Measurements from ENCODE around the gene SETD3. TPM values are rescaled to one million over a fixed set of nuclear protein-coding genes. Genes with fewer than 3 reads are reported as not detected.

The SETD3 gene
- total RNA-seq, 5 donors from 2014 or later (not counting 1 experiment from before 2014, with no cell fraction given): 47.7 to 64.6 (median 52.4) TPM

DNA sequence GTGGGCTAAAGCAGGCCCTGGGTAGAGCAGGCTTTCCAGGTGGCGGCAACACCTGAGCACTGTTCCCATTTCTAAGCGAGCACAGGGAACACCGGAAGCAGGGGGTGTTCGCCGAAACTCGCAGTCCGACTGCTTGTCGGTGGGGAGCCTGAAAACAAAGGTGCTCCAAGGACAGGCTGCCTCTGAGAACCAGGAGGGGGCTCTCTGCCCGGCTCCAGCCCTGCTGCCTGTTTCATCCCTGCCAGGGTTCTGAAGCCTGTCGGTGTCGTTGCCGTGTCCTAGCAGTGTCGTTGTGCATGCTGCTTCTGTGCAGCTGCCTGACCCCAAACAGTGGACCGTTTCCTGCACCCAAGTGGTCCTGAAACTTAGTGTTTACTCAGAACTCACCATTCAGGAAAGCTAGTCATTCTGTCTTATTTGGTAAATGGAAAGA, 22.3 kb upstream of the SETD3 start:
- Histone ChIP-seq H3K4me1 (ENCODE audit: control insufficient read depth in 1 of 2, extremely low read depth in 1 of 2, insufficient read depth in 2 of 2, low read length in 2 of 2) (no peaks in the 10 kb centered on the region), H3K4me3 (ENCODE audit: control insufficient read depth in 1 of 2, extremely low read depth in 1 of 2, low read length in 1 of 2) (no peak overlapping the region), H3K27ac (ENCODE audit: low read length) (no peak overlapping the region), H3K9me3 (no peaks in the 10 kb centered on the region), H3K36me3 (ENCODE audit: control insufficient read depth in 2 of 2, extremely low read depth in 1 of 2, insufficient read depth in 1 of 2, low read length in 1 of 2) (peaks cover 14 to 93% of the 10 kb centered on the region in 2 donors), H3K27me3 (replicated peaks in 1 of 2; ENCODE audit: control insufficient read depth in 2 of 2, extremely low read depth in 1 of 2, insufficient read depth in 2 of 2, low read length in 1 of 2) (no peaks in the 10 kb centered on the region)
- POLR2A ChIA-PET: no interaction called here
- no peak overlapping the region for H3K27ac Mint-ChIP-seq
- ATAC-seq (replicated peaks in 1 of 4) (no peak), DNase-seq (no peak)
- no peaks in the 10 kb centered on the region for H3K27me3 Mint-ChIP-seq
- no peak overlapping the region for H3K4me3 Mint-ChIP-seq
- peaks cover 77% of the 10 kb centered on the region for H3K36me3 Mint-ChIP-seq
- no peaks in the 10 kb centered on the region for H3K9me3 Mint-ChIP-seq
- 96% methylated on average over 14 of the region's 14 CpGs for WGBS (ENCODE audit: insufficient coverage)
- H3K4me1 Mint-ChIP-seq: no peaks in the 10 kb centered on the region
- CTCF ChIA-PET: no interaction called here

DNA sequence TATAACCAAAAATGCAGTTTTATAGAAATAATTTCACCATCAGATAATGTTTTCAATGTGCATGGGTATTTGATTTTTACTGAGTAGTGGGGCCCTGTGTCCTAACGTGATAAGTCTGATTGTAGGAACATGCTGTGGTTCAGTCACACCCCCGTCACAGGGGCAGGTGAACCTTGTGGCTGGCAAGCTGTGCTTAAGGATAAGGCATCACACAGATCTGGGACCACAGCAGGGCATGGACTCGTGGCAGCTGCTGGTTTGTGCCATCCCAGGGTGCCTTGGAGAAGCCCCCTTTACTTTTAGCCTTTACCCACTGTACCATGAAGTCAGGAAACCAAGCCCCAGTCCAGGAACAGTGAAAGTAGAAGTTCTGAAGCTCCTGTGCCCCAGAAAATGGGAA, 17.2 kb upstream of the SETD3 start:
- Mint-ChIP-seq H3K27ac (no peak overlapping the region), H3K36me3 (peaks cover 64% of the 10 kb centered on the region), H3K4me1 (peaks cover 5 to 13% (median 6%) of the 10 kb centered on the region in 3 donors), H3K27me3 (no peaks in the 10 kb centered on the region), H3K4me3 (no peak overlapping the region), H3K9me3 (no peaks in the 10 kb centered on the region)
- Histone ChIP-seq H3K4me1 (ENCODE audit: control insufficient read depth in 1 of 2, extremely low read depth in 1 of 2, insufficient read depth in 2 of 2, low read length in 2 of 2) (no peaks in the 10 kb centered on the region), H3K36me3 (ENCODE audit: control insufficient read depth in 2 of 2, extremely low read depth in 1 of 2, insufficient read depth in 1 of 2, low read length in 1 of 2) (peaks cover 15 to 91% of the 10 kb centered on the region in 2 donors), H3K27ac (ENCODE audit: low read length) (no peak overlapping the region), H3K9me3 (no peaks in the 10 kb centered on the region), H3K4me3 (ENCODE audit: control insufficient read depth in 1 of 2, extremely low read depth in 1 of 2, low read length in 1 of 2) (no peak overlapping the region), H3K27me3 (replicated peaks in 1 of 2; ENCODE audit: control insufficient read depth in 2 of 2, extremely low read depth in 1 of 2, insufficient read depth in 2 of 2, low read length in 1 of 2) (no peaks in the 10 kb centered on the region)
- ChIA-PET POLR2A (no interaction called here), CTCF (no interaction called here)
- DNase-seq (no peak), ATAC-seq (replicated peaks in 1 of 4) (no peak)
- 100% methylated on average over 2 of the region's 3 CpGs for WGBS (ENCODE audit: insufficient coverage)

DNA sequence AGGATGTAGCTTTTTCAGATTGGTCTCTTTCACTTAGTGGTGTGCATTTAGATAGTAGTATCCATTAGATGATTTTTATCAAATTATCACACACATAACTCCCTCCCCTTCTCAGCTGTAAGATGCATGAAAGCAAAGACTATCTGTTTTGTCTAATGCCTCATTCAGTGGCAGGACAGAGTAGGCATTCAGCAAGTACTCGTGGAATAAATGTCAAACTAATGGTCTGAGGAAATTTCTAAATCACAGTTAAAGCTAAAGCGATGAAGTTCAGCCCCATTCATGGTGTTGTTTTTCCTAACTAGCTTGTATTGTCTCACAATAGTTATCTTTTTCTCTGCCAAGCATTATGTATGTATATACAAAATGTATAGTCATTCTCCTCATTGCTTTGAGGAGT, 16.7 kb upstream of the SETD3 start:
- WGBS (ENCODE audit: insufficient coverage): no CpG with 5 or more reads among the region's 2 CpGs

DNA sequence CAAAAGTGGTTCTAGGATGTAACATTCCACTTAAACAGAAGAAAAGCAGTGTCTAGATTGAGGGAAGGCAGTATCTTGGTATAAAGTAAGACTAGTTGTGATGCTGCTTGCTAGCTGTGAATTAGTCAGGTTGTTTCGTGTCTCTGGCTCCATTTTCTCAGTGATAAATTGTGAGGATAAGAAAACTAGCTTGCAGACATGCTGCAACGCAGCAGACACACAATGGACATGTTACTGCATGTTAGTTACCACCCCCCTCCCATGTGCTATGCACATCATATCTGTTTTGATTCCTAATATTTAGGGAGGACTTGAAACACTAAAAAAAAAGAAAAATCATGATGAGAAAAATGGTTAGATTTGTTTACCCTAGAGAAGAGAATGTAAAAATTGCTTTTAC, 3.4 kb upstream of the SETD3 start:
- CTCF ChIA-PET: no interaction called here

More for the DNA sequence above, 16.7 kb upstream of the SETD3 start:
- no peaks in the 10 kb centered on the region for H3K27me3 Mint-ChIP-seq
- POLR2A ChIA-PET: no interaction called here
- H3K4me3 Mint-ChIP-seq: no peak overlapping the region
- no peaks in the 10 kb centered on the region for H3K4me1 ChIP-seq (ENCODE audit: control insufficient read depth in 1 of 2, extremely low read depth in 1 of 2, insufficient read depth in 2 of 2, low read length in 2 of 2)
- peaks cover 10 to 91% of the 10 kb centered on the region in 2 donors for H3K36me3 ChIP-seq (ENCODE audit: control insufficient read depth in 2 of 2, extremely low read depth in 1 of 2, insufficient read depth in 1 of 2, low read length in 1 of 2)
- H3K4me1 Mint-ChIP-seq: peaks cover 7 to 15% (median 7%) of the 10 kb centered on the region in 3 donors
- CTCF ChIA-PET: no interaction called here
- no peak overlapping the region for H3K4me3 ChIP-seq (ENCODE audit: control insufficient read depth in 1 of 2, extremely low read depth in 1 of 2, low read length in 1 of 2)
- H3K36me3 Mint-ChIP-seq: peaks cover 66% of the 10 kb centered on the region
- no peak for ATAC-seq (replicated peaks in 1 of 4)
- no peak for DNase-seq
- H3K27ac Mint-ChIP-seq: no peak overlapping the region
- no peaks in the 10 kb centered on the region for H3K27me3 ChIP-seq (replicated peaks in 1 of 2; ENCODE audit: control insufficient read depth in 2 of 2, extremely low read depth in 1 of 2, insufficient read depth in 2 of 2, low read length in 1 of 2)
- H3K9me3 ChIP-seq: no peaks in the 10 kb centered on the region
- H3K27ac ChIP-seq (ENCODE audit: low read length): no peak overlapping the region
- H3K9me3 Mint-ChIP-seq: no peaks in the 10 kb centered on the region

DNA sequence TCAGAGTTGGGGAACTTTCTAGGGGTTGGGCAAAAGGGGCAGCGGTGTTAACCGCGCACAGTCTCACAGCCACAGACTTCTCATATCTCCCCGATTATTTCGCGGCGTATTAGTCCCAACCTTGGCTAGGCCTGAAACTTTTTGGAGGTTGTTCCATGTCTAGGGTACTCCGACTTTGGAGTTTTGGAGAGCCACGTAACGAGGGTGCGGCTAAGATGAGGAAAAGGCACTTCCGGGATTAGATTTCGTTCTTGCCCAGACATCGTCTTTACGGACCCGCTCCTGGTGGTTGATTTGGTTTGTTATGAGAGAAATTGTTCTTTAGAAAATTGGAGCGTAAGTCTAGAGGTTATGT, 1.1 kb upstream of the SETD3 start:
- H3K4me1 ChIP-seq (ENCODE audit: control insufficient read depth in 1 of 2, extremely low read depth in 1 of 2, insufficient read depth in 2 of 2, low read length in 2 of 2): peaks cover 20 to 23% of the 10 kb centered on the region in 2 experiments
- no peaks in the 10 kb centered on the region for H3K27me3 ChIP-seq (replicated peaks in 1 of 2; ENCODE audit: control insufficient read depth in 2 of 2, extremely low read depth in 1 of 2, insufficient read depth in 2 of 2, low read length in 1 of 2)
- H3K4me3 ChIP-seq (ENCODE audit: control insufficient read depth in 1 of 2, extremely low read depth in 1 of 2, low read length in 1 of 2): peak overlapping the region; percentile 96 to 99
- H3K4me1 Mint-ChIP-seq: peaks cover 70 to 73% (median 71%) of the 10 kb centered on the region in 3 donors
- ChIA-PET CTCF (interaction anchor here in 1 of 2 donors (0.6 to 1.3 kb wide), 3 partner anchors 122 to 202 kb away, joined by 3 to 5 read pairs (median 3); partner anchors contain the start of gene CCDC85C), POLR2A (interaction anchor here (0.9 to 1.7 kb wide), 4 partner anchors 14 to 740 kb away, joined by 3 to 24 read pairs (median 8); partner anchors contain the start of genes CCDC85C (in 1 of the 2) and CYP46A1 (in 1 of the 2))
- peak overlapping the region; percentile 95 to 98 for H3K27ac Mint-ChIP-seq
- no peaks in the 10 kb centered on the region for H3K36me3 Mint-ChIP-seq
- peak overlapping the region; percentile 87 for H3K27ac ChIP-seq (ENCODE audit: low read length)
- no peaks in the 10 kb centered on the region for H3K9me3 ChIP-seq
- DNase-seq: peak in 8 of 35 experiments; percentile 3 to 56 (median 6)
- no peaks in the 10 kb centered on the region for H3K27me3 Mint-ChIP-seq
- H3K36me3 ChIP-seq (ENCODE audit: control insufficient read depth in 2 of 2, extremely low read depth in 1 of 2, insufficient read depth in 1 of 2, low read length in 1 of 2): no peaks in the 10 kb centered on the region
- ATAC-seq (replicated peaks in 1 of 4): no peak
- H3K9me3 Mint-ChIP-seq: no peaks in the 10 kb centered on the region
- WGBS (ENCODE audit: insufficient coverage): 0% methylated on average over 10 of the region's 17 CpGs
- H3K4me3 Mint-ChIP-seq: peak overlapping the region; percentile 90 to 98 (median 90)

More for the DNA sequence above, 3.4 kb upstream of the SETD3 start:
- ATAC-seq (replicated peaks in 1 of 4) (no peak), DNase-seq (no peak)
- H3K27ac Mint-ChIP-seq: no peak overlapping the region
- Histone ChIP-seq H3K27me3 (replicated peaks in 1 of 2; ENCODE audit: control insufficient read depth in 2 of 2, extremely low read depth in 1 of 2, insufficient read depth in 2 of 2, low read length in 1 of 2) (no peaks in the 10 kb centered on the region), H3K27ac (ENCODE audit: low read length) (no peak overlapping the region), H3K36me3 (ENCODE audit: control insufficient read depth in 2 of 2, extremely low read depth in 1 of 2, insufficient read depth in 1 of 2, low read length in 1 of 2) (no peaks in the 10 kb centered on the region), H3K4me3 (ENCODE audit: control insufficient read depth in 1 of 2, extremely low read depth in 1 of 2, low read length in 1 of 2) (no peak overlapping the region), H3K4me1 (ENCODE audit: control insufficient read depth in 1 of 2, extremely low read depth in 1 of 2, insufficient read depth in 2 of 2, low read length in 2 of 2) (peaks cover 16 to 18% of the 10 kb centered on the region in 2 experiments), H3K9me3 (no peaks in the 10 kb centered on the region)
- WGBS (ENCODE audit: insufficient coverage): no CpG with 5 or more reads among the region's 2 CpGs
- POLR2A ChIA-PET: no interaction called here
- no peaks in the 10 kb centered on the region for H3K36me3 Mint-ChIP-seq
- no peaks in the 10 kb centered on the region for H3K9me3 Mint-ChIP-seq
- no peaks in the 10 kb centered on the region for H3K27me3 Mint-ChIP-seq
- peak overlapping the region in 1 of 3 donors; percentile 17 for H3K4me3 Mint-ChIP-seq
- H3K4me1 Mint-ChIP-seq: peaks cover 71 to 80% (median 76%) of the 10 kb centered on the region in 3 donors

DNA sequence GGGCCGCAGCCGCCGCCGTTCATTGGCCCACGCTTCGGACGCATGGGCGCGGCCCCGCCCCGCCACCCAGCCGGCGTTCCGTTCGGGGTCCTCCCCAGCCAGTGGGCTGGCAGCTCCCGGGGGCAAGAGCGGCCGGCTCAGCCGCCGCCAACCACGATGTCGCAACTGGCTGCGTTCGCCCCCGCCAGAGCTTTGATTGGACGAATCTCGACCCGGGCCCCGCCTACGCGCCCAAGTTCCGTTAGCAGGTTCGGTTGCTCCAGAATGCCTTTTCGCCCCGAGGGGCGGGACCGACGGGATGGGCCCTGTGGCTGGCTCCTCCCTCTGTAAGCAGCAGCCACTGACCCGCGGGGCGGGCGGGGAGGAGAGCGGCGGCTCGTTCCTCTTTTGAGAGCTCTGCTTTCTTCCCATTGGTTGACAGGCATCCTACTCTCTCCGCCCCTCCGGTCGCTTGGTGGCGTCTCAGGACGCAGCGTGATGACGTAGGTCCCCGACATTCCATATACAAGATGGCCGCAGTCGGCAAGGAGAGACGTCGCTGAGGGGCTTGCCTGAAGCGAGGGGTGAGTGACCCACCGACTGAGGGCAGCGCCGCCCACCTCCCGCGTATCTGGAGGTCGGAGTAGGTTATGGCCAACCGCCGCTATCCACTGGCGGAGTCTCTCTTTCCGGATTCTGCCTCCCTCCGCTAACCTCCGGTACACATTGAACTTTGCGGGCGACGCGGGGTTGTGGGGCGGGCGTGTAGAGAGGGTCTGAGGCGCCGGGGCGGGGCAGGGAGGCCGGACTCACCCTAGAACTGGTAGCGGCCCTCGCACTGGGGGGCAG, 472 bp upstream of the SETD3 start, which contains the start of gene CCNK:
CCNK (plus strand) TSS at position 493 of the 828 bp plus-strand sequence. CDS start 11,269 bp downstream, outside the sequence.
- WGBS (ENCODE audit: insufficient coverage): under 1% methylated on average over 71 of the region's 82 CpGs
- Mint-ChIP-seq H3K36me3 (no peaks in the 10 kb centered on the region), H3K4me3 (peak within 1 kb of the TSS; percentile 90 to 98 (median 96)), H3K27me3 (no peaks in the 10 kb centered on the region), H3K9me3 (no peaks in the 10 kb centered on the region), H3K4me1 (peaks cover 65 to 67% (median 65%) of the 10 kb centered on the region in 3 donors), H3K27ac (peak within 1 kb of the TSS; percentile 95 to 98)
- Histone ChIP-seq H3K4me3 (ENCODE audit: control insufficient read depth in 1 of 2, extremely low read depth in 1 of 2, low read length in 1 of 2) (peak within 1 kb of the TSS; percentile 96 to 99), H3K27me3 (replicated peaks in 1 of 2; ENCODE audit: control insufficient read depth in 2 of 2, extremely low read depth in 1 of 2, insufficient read depth in 2 of 2, low read length in 1 of 2) (no peaks in the 10 kb centered on the region), H3K9me3 (no peaks in the 10 kb centered on the region), H3K36me3 (ENCODE audit: control insufficient read depth in 2 of 2, extremely low read depth in 1 of 2, insufficient read depth in 1 of 2, low read length in 1 of 2) (no peaks in the 10 kb centered on the region), H3K4me1 (ENCODE audit: control insufficient read depth in 1 of 2, extremely low read depth in 1 of 2, insufficient read depth in 2 of 2, low read length in 2 of 2) (peaks cover 20 to 23% of the 10 kb centered on the region in 2 experiments), H3K27ac (ENCODE audit: low read length) (peak within 1 kb of the TSS; percentile 87)
- CTCF ChIA-PET: interaction anchor here in 1 of 2 donors (0.6 to 1.3 kb wide), 4 partner anchors 123 to 203 kb away, joined by 3 to 11 read pairs (median 4); partner anchors contain the start of genes CCDC85C and CYP46A1
- POLR2A ChIA-PET: interaction anchor here (0.5 to 1.7 kb wide), 10 partner anchors 9 to 1344 kb away, joined by 3 to 24 read pairs (median 5); partner anchors contain the start of genes CCDC85C (in 1 of the 2) and CYP46A1 (in 1 of the 2)
- ATAC-seq (replicated peaks in 1 of 4) (peak; percentile 86 to 89 (median 86)), DNase-seq (peak; percentile 99 to 100 (median 100))
